H1 (cell line): ENCODE measurements around the gene TAF6. TPM values are rescaled to one million over a fixed set of nuclear protein-coding genes. Genes with fewer than 3 reads are reported as not detected.
A peak's percentile ranks its signal among the peaks of the same experiment; 100 is the strongest.

Experiments
- CTCF ChIA-PET: fragments of 300-600 bp; sonication (Branson Sonifier 250); formaldehyde crosslinking; loops from one replicate; lab custom pipeline; 2021; ENCODE audit not compliant: partially characterized antibody; lab: Charles Lee
- POLR2A ChIA-PET: fragments of 300-600 bp; sonication (Branson Sonifier 250); formaldehyde crosslinking; loops from one replicate; lab custom pipeline; 2021; ENCODE audit warnings: inconsistent platforms; ENCODE audit not compliant: partially characterized antibody; lab: Charles Lee
- DNase-seq, 2 experiments: peaks; one replicate each; pipeline versions ENCODE4 v3.0.0 to v3.0.0-alpha.2; 2010 to 2022; ENCODE audit warnings: low spot score in 2 of 2, low read depth in 1 of 2, mixed read lengths in 1 of 2
- FAIRE-seq: peaks from 2 replicates; lab custom pipeline; 2011; peaks lifted over from hg19 to GRCh38; lab: Jason Lieb, UNC
- H2AFZ ChIP-seq: 2 replicates; pipeline ENCODE4 v1.8.1; 2012; ENCODE audit warnings: low read length, inconsistent platforms
- H2AK5ac ChIP-seq: 2 replicates; pipeline ENCODE4 v1.6.1; 2013; ENCODE audit warnings: low read depth, low read length
- H2BK120ac ChIP-seq: replicated peaks from 2 replicates; pipeline ENCODE3; 2013; ENCODE audit warnings: low read depth, low read length, inconsistent platforms
- H2BK12ac ChIP-seq: 2 replicates; pipeline ENCODE4 v1.6.1; 2013; ENCODE audit warnings: low read depth, low read length
- H2BK15ac ChIP-seq: 2 replicates; pipeline ENCODE4 v1.6.1; 2013; ENCODE audit warnings: low read length
- H2BK20ac ChIP-seq: 2 replicates; pipeline ENCODE4 v1.6.1; 2013; ENCODE audit warnings: low read length
- H2BK5ac ChIP-seq: 2 replicates; pipeline ENCODE4 v1.6.1; 2013; ENCODE audit warnings: low read depth, low read length
- H3K14ac ChIP-seq: 2 replicates; pipeline ENCODE4 v1.6.1; 2013; ENCODE audit warnings: inconsistent platforms; ENCODE audit not compliant: insufficient read length
- H3K18ac ChIP-seq: 2 replicates; pipeline ENCODE4 v1.6.1; 2013; ENCODE audit warnings: low read length; ENCODE audit errors: extremely low read depth
- H3K23ac ChIP-seq: 2 replicates; pipeline ENCODE4 v1.6.1; 2013; ENCODE audit warnings: inconsistent platforms; ENCODE audit not compliant: insufficient read length
- H3K23me2 ChIP-seq: 2 replicates; pipeline ENCODE4 v1.6.1; 2013; ENCODE audit warnings: low read depth, low read length
- H3K27ac ChIP-seq: 2 replicates; pipeline ENCODE4 v1.6.1; 2011; ENCODE audit warnings: low read depth, low read length, inconsistent platforms
- H3K27me3 ChIP-seq, 4 experiments: replicated peaks in 1 of 4; 1 replicate in 1 of 4; 2 replicates in 3 of 4; pipeline versions ENCODE4 v1.6.1 to v1.8.1; 2011 to 2013; ENCODE audit warnings: low read length in 3 of 4, mild to moderate bottlenecking in 3 of 4, inconsistent platforms in 2 of 4, mixed read lengths in 2 of 4, moderate library complexity in 1 of 4; ENCODE audit not compliant: control insufficient read depth in 3 of 4, insufficient read depth in 3 of 4; ENCODE audit errors: extremely low read depth in 1 of 4
- H3K36me3 ChIP-seq, 4 experiments: 2 replicates each; pipeline versions ENCODE4 v1.6.1 to v1.8.1; 2011 to 2013; ENCODE audit warnings: mild to moderate bottlenecking in 4 of 4, low read length in 3 of 4, moderate library complexity in 2 of 4, control low read depth in 1 of 4, inconsistent platforms in 1 of 4; ENCODE audit not compliant: insufficient read depth in 4 of 4, control insufficient read depth in 2 of 4
- H3K4ac ChIP-seq: replicated peaks from 2 replicates; pipeline ENCODE3; 2013; ENCODE audit warnings: low read length, low read depth, mixed read lengths, inconsistent platforms; ENCODE audit not compliant: insufficient read length
- H3K4me1 ChIP-seq, 4 experiments: replicated peaks in 1 of 4; 1 replicate in 1 of 4; 2 replicates in 3 of 4; pipeline versions ENCODE4 v1.6.1 to v1.8.1; 2011 to 2013; ENCODE audit warnings: low read length in 3 of 4, inconsistent platforms in 2 of 4, mixed read lengths in 1 of 4; ENCODE audit not compliant: insufficient read depth in 4 of 4, control insufficient read depth in 3 of 4
- H3K4me2 ChIP-seq, 2 experiments: 2 replicates each; pipeline versions ENCODE4 v1.6.1 to v1.8.1; 2011 to 2013; ENCODE audit warnings: low read depth in 2 of 2, low read length in 2 of 2, control low read depth in 1 of 2, inconsistent platforms in 1 of 2, mild to moderate bottlenecking in 1 of 2; ENCODE audit not compliant: insufficient read depth in 1 of 2
- H3K4me3 ChIP-seq, 4 experiments: fragments of 200-600, 300-600 bp in 1 of 4; sonication (generic), shearing (Covaris generic), sonication (Bioruptor Twin) in 1 of 4; 2 replicates each; pipeline versions ENCODE4 v1.5.1 to v1.8.1; 2011 to 2016; ENCODE audit warnings: low read length in 4 of 4, low read depth in 3 of 4, control low read depth in 2 of 4, inconsistent platforms in 2 of 4, mild to moderate bottlenecking in 2 of 4, mixed read lengths in 1 of 4, moderate library complexity in 1 of 4; ENCODE audit not compliant: insufficient read depth in 2 of 4; ENCODE audit errors: extremely low read depth in 1 of 4
- H3K56ac ChIP-seq: replicated peaks from 2 replicates; pipeline ENCODE3; 2013; ENCODE audit warnings: low read depth, mild to moderate bottlenecking, mixed read lengths, low read length, inconsistent platforms; ENCODE audit not compliant: insufficient read length
- H3K79me1 ChIP-seq: 2 replicates; pipeline ENCODE4 v1.6.1; 2013; ENCODE audit warnings: low read depth, low read length, control low read depth
- H3K79me2 ChIP-seq, 2 experiments: 2 replicates each; pipeline versions ENCODE4 v1.6.1 to v1.8.1; 2012 to 2013; ENCODE audit warnings: low read length in 2 of 2, mild to moderate bottlenecking in 2 of 2, inconsistent platforms in 1 of 2; ENCODE audit not compliant: insufficient read depth in 2 of 2, control insufficient read depth in 1 of 2
- H3K9ac ChIP-seq, 4 experiments: replicated peaks in 1 of 4; 1 replicate in 1 of 4; 2 replicates in 3 of 4; pipeline versions ENCODE4 v1.6.1 to v1.8.1; 2011 to 2013; ENCODE audit warnings: low read depth in 3 of 4, low read length in 3 of 4, control low read depth in 2 of 4, mild to moderate bottlenecking in 2 of 4, moderate library complexity in 2 of 4, inconsistent platforms in 1 of 4; ENCODE audit errors: extremely low read depth in 1 of 4
- H3K9me3 ChIP-seq, 2 experiments: 2 replicates each; pipeline versions ENCODE4 v1.6.1 to v1.8.1; 2012 to 2013; ENCODE audit warnings: mild to moderate bottlenecking in 2 of 2, moderate library complexity in 2 of 2, control low read depth in 1 of 2, inconsistent platforms in 1 of 2, low read depth in 1 of 2, low read length in 1 of 2, mixed read lengths in 1 of 2; ENCODE audit not compliant: insufficient read depth in 2 of 2
- H4K20me1 ChIP-seq, 2 experiments: replicated peaks in 1 of 2; 2 replicates each; pipeline versions ENCODE3 to v1.8.1; 2011 to 2013; ENCODE audit warnings: inconsistent platforms in 2 of 2, low read length in 2 of 2, mild to moderate bottlenecking in 1 of 2; ENCODE audit not compliant: insufficient read depth in 2 of 2, control insufficient read depth in 1 of 2
- H4K5ac ChIP-seq: 2 replicates; pipeline ENCODE4 v1.6.1; 2013; ENCODE audit warnings: low read length, low read depth, mixed read lengths, inconsistent platforms; ENCODE audit not compliant: insufficient read length
- H4K8ac ChIP-seq: 2 replicates; pipeline ENCODE4 v1.8.0; 2013; ENCODE audit warnings: mild to moderate bottlenecking, moderate library complexity, low read length, inconsistent platforms; ENCODE audit not compliant: insufficient read depth; ENCODE audit errors: extremely low read depth
- H4K91ac ChIP-seq: replicated peaks from 2 replicates; pipeline ENCODE3; 2013; ENCODE audit warnings: low read length, mixed read lengths, inconsistent platforms; ENCODE audit not compliant: insufficient read length
- WGBS, 2 experiments: shearing (Covaris generic) in 1 of 2; methylation state at CpG; one replicate each; pipeline versions ENCODE4 v1.1.6 to v1.1.7; 2013 to 2015; ENCODE audit warnings: low lambda C conversion rate in 2 of 2, mixed read lengths in 2 of 2, inconsistent platforms in 1 of 2, low coverage in 1 of 2, missing lambda C conversion rate in 1 of 2; ENCODE audit not compliant: insufficient replicate concordance in 2 of 2, insufficient coverage in 1 of 2, insufficient read length in 1 of 2; ENCODE audit errors: extremely low coverage in 1 of 2, missing lambda C conversion rate in 1 of 2; 5-methylcytosine and 5-hydroxymethylcytosine counted together
- polyA plus RNA-seq, 7 experiments: library from polyadenylated mRNA; depleted of rRNA in 3 of 7; stranded (reverse) in 5 of 7; unstranded in 2 of 7; fragments of >200 nt in 5 of 7; fragments of 200-250 nt in 2 of 7; gene quantifications; 1 replicate in 5 of 7; 2 replicates in 1 of 7; 4 replicates in 1 of 7; pipeline versions ENCODE4 v1.2.1 to v1.2.3, GENCODE V29; 2011 to 2013; ENCODE audit warnings: missing spikeins in 2 of 7, mixed read lengths in 2 of 7
- total RNA-seq: library from RNA; stranded (reverse); fragmentation: NEBNext Ultra II Directional; extraction: Animal tissue kit (Norgen Biotek cat#: 25700); gene quantifications from 2 replicates; pipeline ENCODE4 v1.2.1, GENCODE V29; 2021

The TAF6 gene
- total and polyA plus RNA-seq, 2 of the 8 experiments (the other 6 are each of a cell fraction or from before 2014, with no cell fraction given), result 66.7 to 101 TPM

GRCh38 chr7:100167912-100168323, 48.8 kb upstream of the TAF6 start:
- Histone ChIP-seq H2AK5ac (no peak overlapping the region), H3K23ac (no peak overlapping the region), H3K9me3 (no peaks in the 10 kb centered on the region), H3K4me1 (peaks cover 11 to 29% (median 18%) of the 10 kb centered on the region in 4 experiments), H3K14ac (no peak overlapping the region), H2BK120ac (no peak overlapping the region), H4K91ac (no peak overlapping the region), H2BK15ac (no peak overlapping the region), H2AFZ (0 out of 2 replicates have a peak overlapping the region, but pooled peaks have one; percentile 18), H4K20me1 (peaks cover 0 to 3% of the 10 kb centered on the region in 2 experiments), H3K18ac (no peak overlapping the region; the same call in 1 of the 2 replicates), H3K9ac (peak overlapping the region in 1 of 4 experiments; percentile 31; a peak in 2 of 7 replicates), H3K4ac (no peak overlapping the region), H2BK20ac (no peak overlapping the region), H3K4me3 (peak overlapping the region; percentile 47 to 77 (median 63); a peak in 7 of 8 replicates), H4K8ac (no peak overlapping the region), H3K27ac (no peak overlapping the region), H2BK5ac (peak overlapping the region; percentile 9; the same call in 1 of the 2 replicates), H3K4me2 (peak overlapping the region; percentile 86 to 89), H3K56ac (peak overlapping the region; percentile 67), H3K27me3 (peaks cover 0 to 10% (median 2%) of the 10 kb centered on the region in 4 experiments; a peak in 1 of 7 replicates), H3K23me2 (peaks cover 14% of the 10 kb centered on the region; the same call in 1 of the 2 replicates), H4K5ac (no peak overlapping the region), H3K79me2 (no peaks in the 10 kb centered on the region), H3K36me3 (no peaks in the 10 kb centered on the region), H3K79me1 (no peaks in the 10 kb centered on the region; the same call in 1 of the 2 replicates), H2BK12ac (0 out of 2 replicates have a peak overlapping the region, but pooled peaks have one; percentile 11)
- FAIRE-seq, result no peak
- 15% methylated on average over 11 of the region's 11 CpGs; no CpG with 5 or more reads in 1 of the 2 experiments for WGBS, 2 experiments
- POLR2A ChIA-PET, result interaction anchor here (0.7 to 11.0 kb wide), 21 partner anchors 9 to 261 kb away, joined by 3 to 145 read pairs (median 4); partner anchors contain the start of genes AP4M1, GPC2, LAMTOR4 and MBLAC1
- DNase-seq, result no peak
- CTCF ChIA-PET, result interaction anchor here (0.7 to 11.2 kb wide), 11 partner anchors 10 to 54 kb away, joined by 3 to 94 read pairs (median 5); partner anchors contain the start of genes GPC2 and STAG3
